DMS153 (cell line): ENCODE data around the gene ZNF516.
"Not testable (repeated sequence)": the region's sequence is repeated elsewhere in the genome, so short reads cannot be mapped to it uniquely, and the experiment has no call there.

Experiments used
- DNase-seq: peaks from one replicate; lab custom pipeline; 2025; lab: John Stamatoyannopoulos, UW

ZNF516 gene

GRCh38 chr18:76490670-76491472 lies 4.2 kb downstream of the ZNF516 start:
- peak; percentile 6 for DNase-seq

- no peak for DNase-seq
These were observed 5.0 kb downstream of the ZNF516 start for GRCh38 chr18:76490033-76490432.

- no peak for DNase-seq
These were observed 6.0 kb downstream of the ZNF516 start for GRCh38 chr18:76489081-76489480.

GRCh38 chr18:76488190-76488589 lies 6.9 kb downstream of the ZNF516 start:
- no peak for DNase-seq

DNA sequence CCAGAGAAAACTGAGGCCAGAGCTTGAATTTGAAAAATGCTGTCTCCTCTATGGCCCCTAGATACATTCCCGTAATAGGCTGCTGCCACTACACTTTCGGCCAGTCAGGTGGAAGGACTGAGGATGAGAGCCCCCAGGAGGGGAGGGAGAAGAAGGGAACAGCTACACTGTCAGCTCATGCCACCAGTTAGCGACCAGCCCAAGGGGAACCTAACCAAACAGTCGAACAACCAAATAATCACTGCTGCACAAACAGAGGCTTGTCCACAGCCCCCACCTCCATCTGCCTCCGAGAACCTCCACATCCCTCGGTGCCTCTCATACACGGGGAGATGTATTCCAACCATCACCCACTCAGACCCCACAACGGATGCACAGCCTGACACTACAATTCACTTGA lies 7.3 kb downstream of the ZNF516 start:
- no peak for DNase-seq

- no peak for DNase-seq
These were observed 8.0 kb downstream of the ZNF516 start for GRCh38 chr18:76487070-76487469.

DNA sequence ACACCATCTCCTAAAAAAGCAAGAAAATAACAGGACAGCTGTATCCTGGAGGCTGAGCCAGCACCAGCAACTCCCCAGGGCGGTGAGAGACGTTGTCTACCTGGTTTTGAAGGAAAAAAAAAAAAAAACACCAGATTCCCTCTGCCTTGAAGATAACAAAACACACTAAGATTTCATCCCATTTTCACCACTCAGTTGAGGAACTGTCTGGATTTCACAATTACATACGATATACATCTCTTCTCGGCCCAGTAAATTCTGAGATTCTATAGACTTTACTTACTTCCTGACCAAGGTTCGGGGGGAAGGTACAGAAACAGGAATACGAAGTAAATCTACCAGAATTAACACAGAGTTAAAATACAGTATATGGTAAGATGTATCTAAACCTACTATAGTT lies 8.5 kb downstream of the ZNF516 start:
- DNase-seq = no peak

DNA sequence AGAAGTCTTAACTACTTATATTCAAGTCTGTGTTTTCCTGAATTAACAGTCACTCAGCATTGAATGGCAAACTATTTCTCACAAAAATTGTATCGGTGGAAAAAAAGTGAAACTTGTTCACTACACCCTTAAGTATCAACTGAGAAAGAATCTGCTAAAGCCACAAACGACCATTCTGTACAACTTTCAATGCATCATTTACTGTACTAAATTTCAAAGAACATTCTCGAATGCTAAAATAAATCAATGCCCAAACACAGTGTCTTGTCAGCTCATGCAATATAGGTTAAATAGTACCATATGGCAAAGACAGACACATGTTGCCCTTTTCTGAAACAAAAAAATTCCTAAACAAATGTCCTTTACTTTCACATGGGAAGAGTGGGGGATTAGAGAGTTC lies 9.0 kb downstream of the ZNF516 start:
- DNase-seq = no peak

GRCh38 chr18:76484749-76485387 lies 10.2 kb downstream of the ZNF516 start:
- no peak for DNase-seq

DNA sequence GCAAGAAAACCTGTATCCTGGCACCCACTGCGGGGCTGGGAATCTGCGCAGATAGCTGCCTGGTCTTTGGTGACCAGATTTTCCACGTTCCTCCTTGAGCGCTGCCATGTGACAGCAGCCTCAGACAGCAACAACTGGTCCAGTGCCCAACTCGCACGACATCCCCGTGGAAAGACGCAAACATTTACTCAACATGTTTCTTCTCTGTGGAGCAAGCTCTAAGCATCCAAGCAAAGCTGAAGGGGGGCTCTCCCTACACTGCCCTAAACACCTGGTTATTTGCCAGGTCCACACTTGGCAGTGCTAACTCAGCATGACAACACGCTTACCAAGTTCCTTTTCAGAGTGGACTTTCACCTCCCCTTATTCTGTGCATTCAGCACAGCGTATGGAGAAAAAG lies 11.3 kb downstream of the ZNF516 start:
- no peak for DNase-seq

- no peak for DNase-seq
These were observed 11.9 kb downstream of the ZNF516 start for GRCh38 chr18:76482971-76483691.

DNA sequence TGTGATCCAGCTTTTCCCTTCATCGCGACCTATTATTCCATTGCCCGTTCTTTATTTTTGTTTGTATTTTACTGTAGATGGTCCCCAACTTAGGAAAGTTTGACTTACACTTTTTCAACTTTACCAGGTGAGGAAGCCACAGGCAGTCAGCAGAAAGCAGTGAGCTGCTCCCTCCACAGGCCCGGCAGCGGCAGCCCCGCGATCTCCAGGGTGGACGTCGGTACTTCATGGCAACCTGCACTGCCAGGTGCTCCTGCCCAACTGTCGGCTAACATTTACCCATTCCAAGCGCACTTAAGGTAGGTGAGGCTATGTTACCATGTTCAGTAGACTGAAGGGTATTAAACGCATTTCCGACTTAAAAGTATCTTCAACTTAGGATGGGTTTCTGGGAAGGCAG lies 12.8 kb downstream of the ZNF516 start:
- DNase-seq = no peak

DNA sequence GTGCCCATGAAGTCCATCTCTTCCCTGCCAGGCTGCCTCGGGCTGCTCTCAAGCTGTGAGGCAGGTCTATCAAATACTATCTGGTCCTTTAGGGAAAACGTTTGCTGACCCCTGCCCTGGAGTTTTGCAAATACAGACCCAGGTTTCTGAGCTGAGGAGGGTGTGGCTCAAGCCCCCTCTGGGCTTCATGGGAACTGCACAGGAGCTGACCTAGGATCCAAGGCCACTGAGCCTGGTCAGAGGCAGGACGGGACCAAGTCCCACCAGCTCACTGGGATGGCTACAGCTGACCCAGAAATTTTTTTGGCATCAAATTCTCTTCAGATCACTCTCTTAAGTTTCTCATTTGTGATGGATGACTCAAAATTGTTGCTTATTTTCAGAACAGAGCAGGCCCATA lies 14.1 kb downstream of the ZNF516 start:
- no peak for DNase-seq

DNA sequence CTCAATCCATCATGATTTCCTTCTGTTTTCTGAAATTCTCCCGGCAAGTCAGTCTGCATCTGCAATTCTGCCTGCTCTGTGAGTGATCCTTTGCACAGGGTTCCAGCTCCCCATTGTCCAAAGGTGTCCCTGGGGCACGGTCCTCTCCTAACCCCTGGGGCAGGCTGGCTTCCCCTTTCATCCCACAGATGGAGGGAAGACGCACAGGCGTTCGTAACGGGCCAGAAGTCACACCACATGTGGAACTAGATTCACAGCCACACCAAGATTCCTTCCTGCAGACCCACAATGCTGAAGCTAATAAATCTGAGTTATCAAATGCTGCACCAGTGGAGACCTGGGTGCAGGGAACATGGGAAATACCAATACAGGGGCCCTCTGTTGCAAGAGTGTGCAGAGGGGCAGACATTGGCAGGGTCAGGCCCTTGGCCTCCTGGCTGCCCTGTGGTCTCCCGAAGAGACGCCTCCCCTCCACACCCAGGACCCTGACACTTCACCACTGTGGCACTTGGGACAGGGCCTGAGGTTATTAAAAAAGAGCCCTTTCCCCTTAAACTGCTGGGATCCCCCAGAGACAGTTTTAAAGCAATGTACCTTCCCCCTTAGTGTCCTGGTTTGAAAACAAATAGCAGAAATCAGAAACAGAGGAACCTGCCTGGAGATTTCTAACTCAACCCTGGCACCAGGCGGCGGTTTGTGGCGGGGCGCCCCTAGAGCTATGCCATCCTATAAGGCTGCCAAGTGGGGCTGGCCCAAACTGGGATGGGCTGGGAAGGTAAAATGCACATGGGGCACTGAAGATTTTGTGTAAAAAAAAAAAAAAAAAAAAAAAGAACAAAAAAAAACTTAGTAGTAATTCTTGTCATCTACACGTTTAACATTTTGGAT lies 15.4 kb downstream of the ZNF516 start:
- no peak for DNase-seq

GRCh38 chr18:76476665-76477561 lies 18.1 kb downstream of the ZNF516 start:
- DNase-seq = no peak

DNA sequence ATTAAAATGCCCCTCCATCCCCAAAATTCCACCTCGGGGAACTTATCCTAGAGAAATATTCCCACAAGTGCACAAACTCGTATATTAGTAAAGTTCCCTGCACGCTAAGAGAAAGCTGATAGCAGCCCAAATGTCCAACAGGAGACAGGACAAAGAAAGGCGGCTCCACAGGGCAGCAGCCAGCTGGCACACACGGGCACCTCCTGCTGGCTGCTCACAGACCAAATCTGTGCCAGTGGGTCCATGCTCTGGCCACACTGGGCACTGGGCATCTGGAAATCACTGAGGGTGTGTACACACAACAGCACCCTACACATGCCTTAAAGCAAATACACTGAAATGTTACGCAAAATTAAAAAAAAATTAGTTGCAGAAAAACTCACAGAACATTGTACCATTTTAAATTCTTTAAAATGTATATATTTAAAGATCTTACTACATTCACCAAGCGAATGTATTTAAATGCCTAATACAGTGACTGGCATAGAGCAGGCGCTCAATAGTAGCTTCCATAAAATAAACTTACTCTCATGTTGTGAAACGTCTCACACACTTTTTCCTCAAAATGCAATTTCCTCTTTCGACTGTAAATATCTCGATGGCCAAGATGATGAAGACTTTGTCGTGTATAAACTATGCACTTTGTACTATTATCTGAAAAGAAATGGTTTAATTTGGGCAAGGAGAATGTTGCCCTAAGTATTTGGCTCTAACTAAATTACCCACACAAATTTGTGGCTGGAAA lies 19.4 kb downstream of the ZNF516 start:
- no peak for DNase-seq

DNA sequence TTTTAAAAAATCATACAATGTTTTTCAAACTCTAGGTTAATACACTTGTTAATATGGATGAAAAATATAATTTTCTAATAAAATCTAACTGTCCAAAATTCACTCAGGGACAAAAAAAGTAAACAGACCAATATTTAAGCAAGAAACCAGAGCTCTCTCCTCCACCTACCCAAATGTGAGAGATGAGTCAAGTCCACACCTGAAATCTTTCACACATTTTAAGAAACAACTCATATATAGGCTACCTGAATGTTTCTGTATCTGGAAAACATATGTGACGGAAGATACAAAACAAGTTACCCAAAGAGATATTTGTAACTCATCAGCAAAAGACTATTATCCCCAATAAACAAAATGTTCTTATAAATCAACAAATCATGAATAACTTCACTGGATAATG lies 20.2 kb downstream of the ZNF516 start:
- no peak for DNase-seq

DNA sequence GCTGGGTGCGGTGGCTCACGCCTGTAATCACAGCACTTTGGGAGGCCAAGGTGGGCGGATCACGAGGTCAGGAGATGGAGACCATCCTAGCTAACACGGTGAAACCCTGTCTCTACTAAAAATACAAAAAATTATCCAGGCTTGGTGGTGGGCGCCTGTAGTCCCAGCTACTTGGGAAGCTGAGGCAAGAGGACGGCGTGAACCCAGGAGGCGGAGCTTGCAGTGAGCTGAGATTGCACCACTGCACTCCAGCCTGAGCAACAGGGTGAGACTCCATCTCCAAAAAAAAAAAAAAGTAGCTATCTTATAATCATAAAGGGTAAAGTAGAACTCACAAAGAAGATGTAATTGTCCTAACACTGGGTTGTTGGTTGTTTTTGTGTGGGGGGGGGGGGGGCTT lies 21.5 kb downstream of the ZNF516 start:
- not testable (repeated sequence) for DNase-seq

DNA sequence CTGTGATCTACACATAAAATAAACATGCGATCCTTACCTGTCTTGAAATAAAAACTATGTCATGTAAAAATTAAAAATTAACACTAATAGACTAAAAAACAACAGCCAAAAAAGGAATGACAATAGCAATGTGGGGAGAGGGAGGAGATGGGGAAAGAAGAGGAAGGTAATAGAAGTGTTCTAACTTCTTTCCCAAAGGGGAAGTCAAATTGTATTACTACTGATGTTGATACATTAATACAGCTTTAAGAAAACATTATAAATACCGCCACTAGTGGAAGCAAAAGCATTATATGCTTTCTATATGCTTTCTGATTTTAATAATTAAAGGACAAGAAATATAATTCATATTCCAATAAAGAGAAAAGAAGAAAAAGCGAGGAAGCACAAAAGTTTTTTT lies 22.2 kb downstream of the ZNF516 start:
- no peak for DNase-seq

- no peak for DNase-seq
These were observed 23.4 kb downstream of the ZNF516 start for GRCh38 chr18:76471593-76471992.
